ENCODE data around the gene ACOT7. TPM values are rescaled to one million over a fixed set of nuclear protein-coding genes. Genes with fewer than 3 reads are reported as not detected.
"Not testable (repeated sequence)": the region's sequence is repeated elsewhere in the genome, so short reads cannot be mapped to it uniquely, and the experiment has no call there.

Gene ACOT7
- total RNA-seq, 1 experiment from 2014 or later = 120 TPM

DNA sequence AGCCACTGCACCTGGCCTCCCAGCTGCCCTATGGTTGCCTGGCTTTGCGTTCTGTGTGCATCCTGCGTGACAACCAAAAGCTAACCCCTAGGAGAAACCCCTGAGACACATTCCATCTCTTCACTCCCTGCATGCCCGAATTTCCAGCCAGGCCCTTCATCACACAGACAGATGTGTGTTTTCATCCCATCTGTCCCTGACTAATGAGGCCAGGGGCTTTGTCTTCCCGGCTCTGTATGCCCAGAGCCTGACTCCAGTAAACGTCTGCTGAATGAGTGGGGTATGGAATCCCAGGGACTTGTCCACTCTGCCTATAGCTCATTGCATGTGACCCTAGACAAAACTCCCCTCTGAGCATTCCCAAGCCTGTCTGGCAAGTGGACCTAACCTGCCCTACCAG lies 40.6 kb upstream of the ACOT7 start:
- TF ChIP-seq, protein P1, sequence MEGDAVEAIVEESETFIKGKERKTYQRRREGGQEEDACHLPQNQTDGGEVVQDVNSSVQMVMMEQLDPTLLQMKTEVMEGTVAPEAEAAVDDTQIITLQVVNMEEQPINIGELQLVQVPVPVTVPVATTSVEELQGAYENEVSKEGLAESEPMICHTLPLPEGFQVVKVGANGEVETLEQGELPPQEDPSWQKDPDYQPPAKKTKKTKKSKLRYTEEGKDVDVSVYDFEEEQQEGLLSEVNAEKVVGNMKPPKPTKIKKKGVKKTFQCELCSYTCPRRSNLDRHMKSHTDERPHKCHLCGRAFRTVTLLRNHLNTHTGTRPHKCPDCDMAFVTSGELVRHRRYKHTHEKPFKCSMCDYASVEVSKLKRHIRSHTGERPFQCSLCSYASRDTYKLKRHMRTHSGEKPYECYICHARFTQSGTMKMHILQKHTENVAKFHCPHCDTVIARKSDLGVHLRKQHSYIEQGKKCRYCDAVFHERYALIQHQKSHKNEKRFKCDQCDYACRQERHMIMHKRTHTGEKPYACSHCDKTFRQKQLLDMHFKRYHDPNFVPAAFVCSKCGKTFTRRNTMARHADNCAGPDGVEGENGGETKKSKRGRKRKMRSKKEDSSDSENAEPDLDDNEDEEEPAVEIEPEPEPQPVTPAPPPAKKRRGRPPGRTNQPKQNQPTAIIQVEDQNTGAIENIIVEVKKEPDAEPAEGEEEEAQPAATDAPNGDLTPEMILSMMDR (IDR thresholded peaks at IDR 0.05) = no peak
- TF ChIP-seq, protein P2, sequence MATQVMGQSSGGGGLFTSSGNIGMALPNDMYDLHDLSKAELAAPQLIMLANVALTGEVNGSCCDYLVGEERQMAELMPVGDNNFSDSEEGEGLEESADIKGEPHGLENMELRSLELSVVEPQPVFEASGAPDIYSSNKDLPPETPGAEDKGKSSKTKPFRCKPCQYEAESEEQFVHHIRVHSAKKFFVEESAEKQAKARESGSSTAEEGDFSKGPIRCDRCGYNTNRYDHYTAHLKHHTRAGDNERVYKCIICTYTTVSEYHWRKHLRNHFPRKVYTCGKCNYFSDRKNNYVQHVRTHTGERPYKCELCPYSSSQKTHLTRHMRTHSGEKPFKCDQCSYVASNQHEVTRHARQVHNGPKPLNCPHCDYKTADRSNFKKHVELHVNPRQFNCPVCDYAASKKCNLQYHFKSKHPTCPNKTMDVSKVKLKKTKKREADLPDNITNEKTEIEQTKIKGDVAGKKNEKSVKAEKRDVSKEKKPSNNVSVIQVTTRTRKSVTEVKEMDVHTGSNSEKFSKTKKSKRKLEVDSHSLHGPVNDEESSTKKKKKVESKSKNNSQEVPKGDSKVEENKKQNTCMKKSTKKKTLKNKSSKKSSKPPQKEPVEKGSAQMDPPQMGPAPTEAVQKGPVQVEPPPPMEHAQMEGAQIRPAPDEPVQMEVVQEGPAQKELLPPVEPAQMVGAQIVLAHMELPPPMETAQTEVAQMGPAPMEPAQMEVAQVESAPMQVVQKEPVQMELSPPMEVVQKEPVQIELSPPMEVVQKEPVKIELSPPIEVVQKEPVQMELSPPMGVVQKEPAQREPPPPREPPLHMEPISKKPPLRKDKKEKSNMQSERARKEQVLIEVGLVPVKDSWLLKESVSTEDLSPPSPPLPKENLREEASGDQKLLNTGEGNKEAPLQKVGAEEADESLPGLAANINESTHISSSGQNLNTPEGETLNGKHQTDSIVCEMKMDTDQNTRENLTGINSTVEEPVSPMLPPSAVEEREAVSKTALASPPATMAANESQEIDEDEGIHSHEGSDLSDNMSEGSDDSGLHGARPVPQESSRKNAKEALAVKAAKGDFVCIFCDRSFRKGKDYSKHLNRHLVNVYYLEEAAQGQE (IDR thresholded peaks at IDR 0.05; ENCODE audit: insufficient read depth in 1 of 2, low read depth in 2 of 2, low read length in 1 of 2) = no peak
- TF ChIP-seq TCF7L2 (IDR thresholded peaks at IDR 0.05; ENCODE audit: low read depth, low read length) (no peak), SIN3A (IDR thresholded peaks at IDR 0.05; ENCODE audit: borderline replicate concordance, insufficient read depth, low read depth, low read length) (no peak), POLR2AphosphoS5 (IDR thresholded peaks at IDR 0.05; ENCODE audit: low read depth, low read length) (no peak)
- DNase-seq (ENCODE audit: low read depth, low spot score) (no peak), ATAC-seq (no peak)
- Histone ChIP-seq H3K9me3 (ENCODE audit: control insufficient read depth, insufficient read depth, low read depth, low read length) (no peaks in the 10 kb centered on the region), H3K4me3 (ENCODE audit: low read depth in 2 of 2, low read length in 2 of 2) (no peak overlapping the region), H3K27me3 (ENCODE audit: control insufficient read depth, insufficient read depth, low read length) (no peaks in the 10 kb centered on the region), H3K36me3 (ENCODE audit: control insufficient read depth, insufficient read depth, low read length) (no peaks in the 10 kb centered on the region), H3K27ac (ENCODE audit: low read length) (no peak overlapping the region), H3K4me1 (ENCODE audit: control insufficient read depth, insufficient read depth, low read length) (peaks cover 15% of the 10 kb centered on the region)
- intact Hi-C loops (cut with micrococcal nuclease; ENCODE audit: unreplicated experiment) (no loop called here), in situ Hi-C loops (cut with HindIII; ENCODE audit: low pct_unique_long_range_greater_than_20kb, low sequenced_read_pairs) (no loop called here)
- ChIA-PET CTCF (no interaction called here), POLR2A (no interaction called here)
- BruUV-seq (replicated peaks) = no TSS peak

DNA sequence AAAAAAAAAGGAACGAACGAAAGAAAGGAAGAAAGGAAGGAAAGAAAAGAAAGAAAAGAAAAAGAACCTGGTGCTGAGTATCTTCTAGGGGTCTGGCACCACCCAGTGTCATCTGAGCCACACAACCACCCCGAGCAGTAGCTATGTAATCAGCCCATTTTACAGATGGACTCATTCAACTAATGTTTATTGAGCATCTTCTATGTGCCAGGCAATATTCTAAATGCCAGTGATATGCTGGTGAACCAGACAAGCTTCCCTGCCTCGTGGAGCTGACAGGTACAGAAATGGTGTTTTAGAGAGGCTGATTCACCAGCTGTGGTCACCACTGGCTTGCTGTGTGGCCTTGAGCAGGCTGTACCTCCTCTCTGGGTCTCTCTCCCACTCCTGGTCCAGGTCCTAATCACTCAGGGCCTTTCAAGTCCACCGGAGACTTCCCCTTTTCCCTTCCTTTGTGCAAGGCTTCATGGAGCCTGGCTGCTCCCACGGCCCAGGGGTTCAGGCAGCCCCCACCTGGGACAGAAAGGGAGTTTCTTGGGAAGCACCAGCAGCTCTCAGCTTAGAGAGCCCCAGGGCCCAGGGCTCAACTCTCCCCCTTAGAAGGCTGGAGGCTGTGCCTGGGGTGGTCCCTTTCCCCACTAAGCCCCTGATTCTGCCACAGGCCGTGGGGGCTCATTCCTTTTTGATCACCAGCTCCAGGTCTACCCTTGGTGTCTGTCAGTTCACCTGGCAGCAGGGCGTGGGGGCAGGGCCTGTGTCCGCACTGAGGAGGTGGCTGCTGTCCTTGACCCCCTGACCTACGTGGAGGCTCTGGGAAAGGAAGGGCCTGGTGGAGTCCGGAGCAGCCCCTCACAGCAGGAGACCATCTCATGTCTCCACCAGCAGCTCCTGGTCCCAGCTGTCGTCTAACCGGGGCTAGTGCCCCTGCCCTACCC lies 38.3 kb upstream of the ACOT7 start:
- intact Hi-C loops (cut with micrococcal nuclease; ENCODE audit: unreplicated experiment); CTCF ChIA-PET; POLR2A ChIA-PET; DNase-seq (ENCODE audit: low read depth, low spot score); H3K9me3 ChIP-seq (ENCODE audit: control insufficient read depth, insufficient read depth, low read depth, low read length); H3K27me3 ChIP-seq (ENCODE audit: control insufficient read depth, insufficient read depth, low read length); in situ Hi-C loops (cut with HindIII; ENCODE audit: low pct_unique_long_range_greater_than_20kb, low sequenced_read_pairs); H3K27ac ChIP-seq (ENCODE audit: low read length); ATAC-seq; H3K4me3 ChIP-seq (ENCODE audit: low read depth in 2 of 2, low read length in 2 of 2); H3K36me3 ChIP-seq (ENCODE audit: control insufficient read depth, insufficient read depth, low read length); BruUV-seq (replicated peaks): not testable (repeated sequence)
- peaks cover 14% of the 10 kb centered on the region for H3K4me1 ChIP-seq (ENCODE audit: control insufficient read depth, insufficient read depth, low read length)

DNA sequence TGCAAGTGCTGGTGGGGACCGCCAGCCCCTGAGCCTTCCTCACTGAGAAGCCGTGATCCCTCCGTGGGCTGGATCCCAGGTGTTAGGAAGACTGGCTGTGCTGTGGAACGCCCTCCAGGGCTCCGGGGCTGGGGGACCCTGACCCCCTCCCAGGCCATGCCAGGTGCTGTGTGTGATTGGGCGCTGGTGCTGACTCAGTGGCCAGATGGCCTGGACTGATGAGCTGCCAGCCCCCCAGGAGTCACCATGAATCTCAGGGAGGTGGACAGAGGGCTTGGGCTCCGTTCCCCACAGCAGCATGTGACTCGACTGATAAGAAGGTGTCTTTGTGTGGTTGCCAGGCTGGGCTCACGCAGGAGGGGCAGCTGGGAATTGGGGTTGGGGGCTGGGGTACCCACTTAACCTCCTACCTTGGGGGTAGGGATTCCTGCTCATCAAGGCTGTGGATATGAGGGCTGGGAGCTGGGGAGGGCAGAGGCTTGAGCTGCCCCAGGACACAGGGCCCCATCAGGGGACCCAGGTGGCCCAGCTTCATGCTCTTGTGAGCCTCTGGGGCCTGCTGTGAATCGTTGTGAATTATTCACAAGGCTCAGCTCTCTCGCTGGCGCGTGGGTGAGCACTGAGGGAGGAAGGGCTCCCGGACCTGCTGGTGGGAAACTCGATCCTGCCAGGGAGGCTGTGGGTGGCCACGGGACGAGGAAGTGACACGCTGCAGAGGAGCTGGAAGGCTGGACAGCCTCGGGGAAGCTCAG lies 36.3 kb upstream of the ACOT7 start:
- POLR2A ChIA-PET = interaction anchor here (0.6 kb wide), 1 partner anchor 36 kb away, joined by 3 read pairs; the partner anchor contains the start of gene ACOT7
- CTCF ChIA-PET; BruUV-seq (replicated peaks); H3K27ac ChIP-seq (ENCODE audit: low read length); intact Hi-C loops (cut with micrococcal nuclease; ENCODE audit: unreplicated experiment); DNase-seq (ENCODE audit: low read depth, low spot score); H3K9me3 ChIP-seq (ENCODE audit: control insufficient read depth, insufficient read depth, low read depth, low read length); H3K4me3 ChIP-seq (ENCODE audit: low read depth in 2 of 2, low read length in 2 of 2); ATAC-seq; H3K27me3 ChIP-seq (ENCODE audit: control insufficient read depth, insufficient read depth, low read length); H3K36me3 ChIP-seq (ENCODE audit: control insufficient read depth, insufficient read depth, low read length); in situ Hi-C loops (cut with HindIII; ENCODE audit: low pct_unique_long_range_greater_than_20kb, low sequenced_read_pairs): not testable (repeated sequence)
- H3K4me1 ChIP-seq (ENCODE audit: control insufficient read depth, insufficient read depth, low read length) = peaks cover 13% of the 10 kb centered on the region

DNA sequence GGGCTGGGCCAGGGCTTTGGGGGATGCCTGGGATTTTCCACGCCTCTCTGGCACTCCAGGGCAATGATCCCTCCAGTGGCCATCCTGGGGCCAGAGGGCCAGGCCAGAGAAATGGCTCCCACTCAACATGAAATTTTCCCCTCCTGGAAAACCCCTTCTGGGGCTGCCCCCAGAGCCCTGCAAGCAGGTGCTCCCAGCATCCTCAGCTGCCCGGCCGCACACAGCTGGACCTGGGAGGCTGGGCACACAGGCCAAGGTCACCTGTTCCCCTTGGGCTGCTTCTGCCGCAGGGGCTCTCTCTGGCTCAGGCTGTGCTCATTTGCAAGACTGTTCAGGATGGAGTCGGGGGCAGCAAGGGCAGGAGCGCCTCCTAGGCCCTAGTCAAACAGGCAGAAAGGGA lies 34.9 kb upstream of the ACOT7 start:
- H3K36me3 ChIP-seq (ENCODE audit: control insufficient read depth, insufficient read depth, low read length); BruUV-seq (replicated peaks); DNase-seq (ENCODE audit: low read depth, low spot score); intact Hi-C loops (cut with micrococcal nuclease; ENCODE audit: unreplicated experiment); in situ Hi-C loops (cut with HindIII; ENCODE audit: low pct_unique_long_range_greater_than_20kb, low sequenced_read_pairs); H3K4me3 ChIP-seq (ENCODE audit: low read depth in 2 of 2, low read length in 2 of 2); H3K27me3 ChIP-seq (ENCODE audit: control insufficient read depth, insufficient read depth, low read length); H3K27ac ChIP-seq (ENCODE audit: low read length); H3K9me3 ChIP-seq (ENCODE audit: control insufficient read depth, insufficient read depth, low read depth, low read length); CTCF ChIA-PET; ATAC-seq: not testable (repeated sequence)
- POLR2A ChIA-PET = interaction anchor here (0.7 kb wide), 1 partner anchor 141 kb away, joined by 3 read pairs; no protein-coding TSS in a partner anchor
- peaks cover 20% of the 10 kb centered on the region for H3K4me1 ChIP-seq (ENCODE audit: control insufficient read depth, insufficient read depth, low read length)

Measured in Panc1 (cell line).